Esophagus squamous epithelium (tissue), 4 donors: ENCODE data around the gene SARS2.

Source experiments
- CTCF ChIP-seq, 6 experiments: fragments of 450-650 bp in 4 of 6; fragments of 200-600 bp in 2 of 6; sonication (generic) in 2 of 6; IDR thresholded peaks; one replicate each; pipeline ENCODE4 v1.5.1; 2016 to 2019; ENCODE audit warnings: antibody characterized with exemption in 6 of 6, mild to moderate bottlenecking in 4 of 6, moderate library complexity in 4 of 6
- POLR2A ChIP-seq, 4 donors: fragments of 450-650 bp; IDR thresholded peaks; one replicate each; pipeline ENCODE4 v1.6.1; 2017; ENCODE audit warnings: antibody characterized with exemption in 4 of 4, mild to moderate bottlenecking in 4 of 4, moderate library complexity in 3 of 4

DNA sequence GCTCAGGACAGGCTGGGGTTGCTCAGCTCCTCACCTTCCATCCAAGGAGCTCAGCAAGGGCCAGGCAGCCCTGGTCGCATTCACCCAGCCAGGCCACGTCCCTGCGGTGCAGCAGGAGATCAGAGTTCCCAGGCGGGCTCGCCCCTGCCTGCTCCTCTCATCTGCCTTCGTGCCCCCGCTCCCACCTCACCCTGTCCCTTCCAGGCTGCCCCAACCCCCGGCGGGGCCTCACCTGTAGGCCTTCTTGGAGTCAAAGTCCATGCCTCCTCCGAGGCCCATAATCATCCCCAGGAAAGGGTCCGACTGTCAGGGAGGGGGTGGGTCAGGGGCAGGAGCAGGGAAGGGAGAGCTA is 51.2 kb downstream of the SARS2 start:
- no peak for TF ChIP-seq CTCF (IDR thresholded peaks at IDR 0.05)
- no peak for TF ChIP-seq POLR2A (IDR thresholded peaks at IDR 0.05)
